ENCODE results near the gene ATXN1.
"Not testable (repeated sequence)": the region's sequence is repeated elsewhere in the genome, so short reads cannot be mapped to it uniquely, and the experiment has no call there.

The ATXN1 gene

DNA sequence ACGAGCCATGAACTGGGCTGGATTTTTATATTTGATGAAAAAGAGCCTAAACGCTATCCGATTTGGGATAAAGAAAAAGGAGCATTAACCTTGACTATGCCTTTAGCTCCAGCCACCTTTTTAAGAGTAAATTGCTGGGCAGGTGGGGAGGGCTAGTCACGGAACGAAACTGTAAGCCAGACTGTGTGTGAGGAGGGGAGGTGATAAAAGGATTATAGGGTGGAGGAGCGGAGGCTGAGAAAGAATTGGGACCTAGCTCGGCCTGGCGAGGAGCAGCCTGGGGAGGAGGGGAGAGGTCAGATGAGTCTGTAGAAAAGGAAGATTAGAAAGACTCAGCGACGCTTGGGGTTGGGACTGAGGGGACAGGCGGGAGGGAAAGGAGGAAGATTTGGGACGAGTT, 498.5 kb downstream of the ATXN1 start:
- DNase-seq = not testable (repeated sequence)

DNA sequence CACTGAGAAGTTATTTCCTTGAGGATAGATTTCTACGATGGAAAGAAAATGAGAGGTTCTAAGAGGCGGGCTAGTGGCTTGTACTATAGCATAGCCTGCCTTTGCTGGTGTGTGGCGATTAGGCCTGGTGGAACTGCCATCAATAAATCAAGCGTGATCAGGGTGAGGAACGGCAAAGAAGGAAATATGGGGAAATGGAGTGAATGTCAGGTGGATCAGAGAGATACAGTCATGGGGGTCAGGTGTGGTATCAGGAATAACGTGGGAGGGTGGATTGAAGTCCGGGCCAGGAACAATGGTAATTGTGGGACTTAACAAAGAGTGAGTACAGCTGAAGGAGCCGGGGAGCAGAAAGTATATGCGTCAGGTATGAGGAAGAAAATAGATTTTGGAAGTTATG, 500.7 kb downstream of the ATXN1 start:
- DNase-seq = not testable (repeated sequence)

DNA sequence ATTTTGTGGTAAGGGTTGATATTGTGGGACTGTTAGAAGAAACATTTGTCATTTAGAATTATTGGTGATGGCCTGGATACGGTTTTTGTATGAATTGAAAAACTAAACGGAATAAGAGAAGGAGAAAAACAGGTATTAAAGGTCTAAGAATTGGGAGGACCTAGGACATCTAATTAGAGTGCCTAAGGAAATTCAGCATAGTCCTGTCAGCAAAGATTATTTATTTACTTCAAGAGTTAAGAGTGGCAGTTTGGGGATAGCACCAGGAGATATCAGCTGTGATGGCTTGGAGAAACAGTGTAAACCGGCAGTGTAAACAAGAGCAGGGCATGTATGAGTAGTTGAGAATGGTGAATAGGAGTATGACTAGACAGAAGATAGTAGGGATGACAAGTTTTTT, 501.7 kb downstream of the ATXN1 start:
- DNase-seq = not testable (repeated sequence)

DNA sequence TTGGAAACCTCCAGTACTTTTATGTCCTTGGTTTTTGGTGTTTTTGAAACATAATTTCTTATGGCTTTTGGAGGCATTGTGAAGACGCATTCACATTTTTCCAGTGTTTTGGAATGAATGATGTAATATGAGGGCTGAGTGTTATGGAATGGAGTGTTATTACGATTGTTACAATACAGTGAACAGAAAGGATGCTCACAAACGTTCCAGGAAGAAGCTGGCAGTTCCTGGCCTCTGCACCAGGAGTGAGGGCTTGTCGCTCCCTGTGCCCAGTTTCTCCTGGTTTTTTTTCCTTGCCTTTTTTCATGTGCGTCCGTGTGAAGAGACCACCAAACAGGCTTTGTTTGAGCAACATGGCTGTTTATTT, 502.6 kb downstream of the ATXN1 start:
- no peak for DNase-seq

DNA sequence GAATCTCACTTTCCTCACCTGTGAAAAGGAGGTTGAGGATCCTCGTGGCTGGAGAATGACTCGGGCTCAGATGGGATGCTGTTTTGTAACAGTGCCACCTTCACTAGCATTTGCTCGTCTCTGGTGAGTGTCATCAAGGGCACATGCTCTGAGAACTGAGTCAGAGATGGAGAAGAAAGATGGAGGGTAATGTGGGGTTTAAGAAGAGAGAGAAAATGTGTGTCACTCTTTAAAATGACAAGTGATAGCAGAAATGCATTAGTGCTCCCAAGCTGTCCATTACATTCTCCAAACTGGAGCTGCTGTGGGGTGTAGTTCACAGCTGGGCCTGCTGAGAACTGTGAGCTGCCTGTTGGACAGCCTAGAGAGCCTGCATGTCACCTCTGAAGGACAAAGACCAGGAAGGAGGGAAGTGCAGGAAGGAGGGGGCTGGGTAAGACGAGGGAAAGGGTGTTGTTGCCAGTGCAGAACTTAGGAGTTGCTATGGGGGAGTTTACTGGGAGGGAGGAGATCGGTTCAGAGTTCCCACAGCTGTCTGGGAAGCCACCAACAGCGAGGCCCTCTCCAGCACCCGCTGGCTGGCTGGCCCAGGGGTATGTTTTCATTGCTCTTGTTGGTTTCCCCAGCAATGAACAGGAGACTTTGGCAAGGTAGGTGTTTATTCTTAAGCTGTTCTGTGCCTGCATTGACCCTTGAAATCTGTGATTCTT, 503.1 kb downstream of the ATXN1 start:
- no peak for DNase-seq

DNA sequence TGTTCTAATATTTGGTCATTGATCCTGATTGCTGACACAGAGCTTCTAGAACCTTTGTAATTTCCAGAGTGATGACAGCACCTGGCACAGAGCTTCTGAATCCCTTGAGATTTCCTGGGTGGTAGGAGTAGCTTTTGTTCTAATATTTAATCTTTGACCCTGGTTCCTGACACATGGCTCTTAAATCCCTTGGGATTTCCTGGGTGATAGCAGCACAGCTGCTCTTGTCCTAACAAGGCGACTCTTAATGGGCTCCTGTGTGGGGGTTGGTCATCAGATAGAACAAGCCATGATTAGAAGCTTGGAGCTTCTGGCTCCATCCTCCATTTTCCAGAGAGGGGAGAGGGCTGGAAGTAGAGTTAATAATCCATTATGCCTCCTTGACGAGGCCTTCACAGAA, 504.5 kb downstream of the ATXN1 start:
- no peak for DNase-seq

DNA sequence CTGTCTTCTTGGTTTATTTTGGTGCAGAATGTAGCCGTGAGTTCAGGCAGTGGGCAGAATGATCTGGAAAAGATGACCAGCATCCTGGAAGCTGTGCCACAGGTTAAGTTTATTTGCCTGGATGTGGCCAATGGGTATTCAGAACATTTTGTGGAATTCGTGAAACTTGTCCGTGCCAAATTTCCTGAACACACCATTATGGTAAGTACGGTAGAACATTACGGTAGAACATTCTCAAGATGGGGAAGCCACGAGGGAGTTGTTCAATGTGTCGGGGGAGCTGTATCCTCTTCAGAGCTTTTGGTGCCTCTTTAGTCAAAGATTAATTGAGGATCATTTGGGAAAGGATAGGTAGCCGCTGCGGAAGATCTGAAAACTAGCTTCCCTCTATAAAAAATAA, 506.7 kb downstream of the ATXN1 start:
- DNase-seq = no peak

DNA sequence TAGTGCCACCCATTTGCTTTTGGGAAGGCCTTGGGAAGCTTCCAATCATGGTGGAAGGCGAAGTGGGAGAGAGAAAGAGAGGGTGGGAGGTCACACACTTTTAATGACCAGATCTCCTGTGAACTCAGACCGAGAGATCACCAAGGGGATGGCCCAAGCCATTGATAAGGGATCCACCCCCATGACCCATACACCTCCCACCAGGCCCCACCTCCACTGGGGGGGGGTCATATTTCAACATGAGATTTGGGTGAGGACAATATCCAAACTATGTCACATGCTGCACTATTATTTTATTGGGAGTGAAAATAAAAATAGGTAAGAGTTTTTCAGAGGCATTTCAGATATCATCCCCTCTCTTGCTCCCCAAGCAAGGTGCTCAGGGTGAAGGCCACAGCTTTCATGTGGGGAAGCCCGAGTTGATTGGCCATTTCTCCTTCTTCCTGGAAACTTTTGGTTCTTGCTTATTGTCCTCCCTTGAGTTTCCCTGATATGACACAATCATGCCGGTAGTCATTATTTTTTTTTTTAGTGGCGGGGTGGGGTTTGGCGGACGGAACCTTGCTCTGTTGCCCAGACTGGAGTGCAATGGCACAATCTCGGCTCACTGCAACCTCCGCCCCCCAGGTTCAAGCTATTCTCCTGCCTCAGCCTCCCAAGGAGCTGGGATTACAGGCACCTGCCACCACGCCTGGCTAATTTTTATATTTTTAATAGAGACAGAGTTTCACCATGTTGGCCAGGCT, 507.7 kb downstream of the ATXN1 start:
- DNase-seq = no peak

DNA sequence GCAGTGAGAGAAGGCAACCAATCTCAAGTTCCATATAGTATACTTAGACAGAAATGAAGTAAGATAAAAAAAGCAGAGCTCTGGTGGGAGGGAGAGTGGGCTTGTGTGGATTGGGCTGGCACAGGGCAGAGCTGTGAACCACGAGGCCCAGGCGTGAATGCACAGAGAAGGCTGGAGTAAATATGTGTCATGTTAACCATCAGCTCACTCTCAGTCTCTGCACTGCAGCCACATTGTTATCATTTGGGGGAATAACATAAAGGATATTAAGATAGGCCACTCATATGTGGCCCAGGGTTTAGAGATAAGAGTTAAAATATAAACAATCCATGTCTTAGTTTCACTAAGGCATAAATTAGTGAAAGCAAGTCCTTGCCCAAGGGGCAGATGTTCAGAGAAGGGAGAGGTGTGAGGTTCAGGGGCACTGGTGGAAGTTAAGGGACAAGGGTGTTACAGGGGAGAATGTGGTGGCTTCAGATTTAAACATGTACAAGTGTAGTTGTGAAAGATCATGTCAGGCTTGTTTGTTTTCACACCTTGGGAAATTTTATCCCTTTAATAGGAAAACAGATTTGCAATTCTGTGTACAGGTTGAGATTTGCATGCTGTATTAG, 508.5 kb downstream of the ATXN1 start:
- no peak for DNase-seq

DNA sequence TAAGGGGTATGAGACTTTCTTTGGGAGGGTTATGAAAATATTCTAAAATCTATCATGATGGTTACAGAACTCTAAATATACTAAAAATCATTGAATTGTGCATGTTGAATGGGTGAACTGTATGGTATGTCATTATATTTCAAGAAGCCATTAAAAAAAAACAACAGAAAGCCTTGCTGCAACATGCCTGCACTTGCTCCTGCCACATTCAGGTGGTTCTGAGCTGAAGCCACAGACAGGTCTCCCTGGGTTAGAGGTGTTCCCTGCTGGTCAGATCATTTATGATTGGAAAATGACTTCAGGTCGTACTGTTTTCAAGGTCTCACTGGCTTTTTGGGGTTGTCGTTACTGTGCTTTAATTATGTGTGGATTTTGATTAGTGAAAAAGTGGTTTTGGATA, 509.6 kb downstream of the ATXN1 start:
- DNase-seq = peak; percentile 35

DNA sequence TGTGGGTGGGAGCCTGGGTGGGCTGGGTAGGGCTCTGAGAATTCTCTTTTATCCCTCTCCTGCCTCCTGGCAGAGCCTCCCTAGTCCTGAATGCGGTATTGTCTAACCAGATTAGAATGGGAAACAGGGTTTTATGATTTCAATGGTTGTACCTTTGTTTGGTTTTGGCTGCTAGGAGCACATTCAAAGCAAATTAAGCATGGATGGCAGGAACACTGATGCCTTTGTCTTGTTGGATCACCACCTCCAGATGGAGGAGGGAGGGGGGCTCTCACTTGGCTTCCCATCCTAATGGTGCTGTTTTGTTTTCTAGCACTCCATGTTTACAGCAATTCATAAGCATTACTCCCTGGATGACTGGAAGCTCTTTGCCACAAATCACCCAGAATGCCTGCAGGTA, 511.3 kb downstream of the ATXN1 start:
- peak; percentile 91 for DNase-seq
